Cardiac septum (tissue), 1 donor: ENCODE data around the gene PRSS53. TPM values are rescaled to one million over a fixed set of nuclear protein-coding genes. Genes with fewer than 3 reads are reported as not detected.
"Not testable (repeated sequence)": the region's sequence is repeated elsewhere in the genome, so short reads cannot be mapped to it uniquely, and the experiment has no call there.

ENCODE experiments used
- DNase-seq: peaks from one replicate; pipeline ENCODE4 v3.0.0-alpha.2; 2020; ENCODE audit warnings: low spot score
- intact Hi-C: fragments of 100-400 bp; cut with DNase I; formaldehyde crosslinking; loops from one replicate; pipeline ENCODE4 v1.14.0; 2022
- total RNA-seq: library from RNA; stranded (reverse); fragmentation: NEBNext Ultra II Directional; extraction: Animal tissue kit (Norgen Biotek cat#: 25700); gene quantifications from one replicate; pipeline ENCODE4 v1.2.1, GENCODE V29; 2021
- donor health status: DM: no; HTN: no; CAD: no.

The PRSS53 gene
- total RNA-seq, 1 donor from 2014 or later = 0.59 TPM

DNA sequence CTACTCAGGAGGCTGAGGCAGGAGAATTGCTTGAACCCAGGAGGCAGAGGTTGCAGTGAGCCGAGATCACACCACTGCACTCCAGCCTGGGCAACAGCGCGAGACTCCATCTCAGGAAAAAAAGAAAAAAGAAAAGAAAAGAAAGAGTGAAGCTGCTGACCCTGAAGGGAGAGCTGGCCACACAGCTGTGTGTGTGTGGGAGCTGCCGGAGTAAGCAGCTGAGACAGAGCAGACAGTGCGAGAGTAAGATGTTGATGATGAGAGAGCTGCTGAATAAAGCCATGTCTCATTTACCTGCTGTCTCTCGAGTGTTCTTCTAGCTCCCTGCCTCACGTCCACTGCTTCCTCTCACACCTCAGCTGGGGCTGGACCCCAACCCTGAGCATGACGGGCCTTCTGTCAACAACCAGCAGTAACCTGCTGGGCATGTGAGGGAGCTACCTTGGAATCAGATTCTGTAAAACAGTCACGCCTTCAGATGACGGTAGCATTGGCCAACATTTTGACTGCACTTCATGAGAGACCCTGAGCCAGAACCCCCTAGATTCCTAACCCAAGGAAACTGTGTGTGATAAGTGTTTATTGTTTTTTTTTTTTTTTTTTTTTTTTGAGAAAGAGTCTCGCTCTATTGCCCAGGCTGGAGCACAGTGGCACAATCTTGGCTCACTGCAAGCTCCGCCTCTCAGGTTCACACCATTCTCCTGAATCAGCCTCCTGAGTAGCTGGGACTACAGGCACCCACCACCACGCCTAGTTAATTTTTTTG, 12.3 kb upstream of the PRSS53 start:
- DNase-seq, intact Hi-C loops: not testable (repeated sequence)

DNA sequence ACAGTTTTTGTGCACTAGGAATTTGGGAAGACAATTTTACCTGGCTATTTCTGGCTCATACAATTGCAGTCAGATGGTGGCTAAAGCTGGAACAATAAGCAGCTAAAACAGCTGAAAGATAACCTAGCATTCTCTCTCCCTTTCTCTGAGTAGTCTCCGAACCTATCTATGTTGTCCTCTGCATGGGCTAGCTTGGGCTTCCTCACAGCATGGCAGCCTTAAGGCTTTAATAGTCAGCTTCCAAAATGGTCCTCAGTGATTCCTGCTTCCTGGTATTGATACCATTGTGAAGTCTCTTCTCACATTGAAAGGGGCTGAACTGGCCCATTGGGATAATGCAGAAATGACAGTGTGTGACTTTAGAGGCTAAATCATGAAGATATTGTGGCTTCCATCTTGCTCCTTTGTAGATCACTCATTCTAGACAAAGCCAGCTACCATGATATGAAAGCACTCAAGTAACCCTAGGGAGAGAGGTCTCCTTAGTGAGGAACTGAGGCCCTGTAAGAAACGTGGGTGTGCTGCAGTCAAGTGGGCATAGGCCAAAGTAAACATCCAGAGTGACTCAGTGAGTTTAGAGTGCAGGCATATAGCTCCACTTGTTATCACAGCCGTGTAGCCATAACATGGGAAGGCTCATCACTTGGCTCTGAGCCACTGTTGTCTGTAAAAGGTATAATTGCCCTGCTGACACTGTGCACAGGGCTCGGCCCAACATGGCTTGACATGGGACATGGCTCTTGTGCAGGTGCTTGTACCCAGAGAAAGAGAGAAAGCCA, 11.3 kb upstream of the PRSS53 start:
- no peak for DNase-seq
- intact Hi-C loops = no loop called here

DNA sequence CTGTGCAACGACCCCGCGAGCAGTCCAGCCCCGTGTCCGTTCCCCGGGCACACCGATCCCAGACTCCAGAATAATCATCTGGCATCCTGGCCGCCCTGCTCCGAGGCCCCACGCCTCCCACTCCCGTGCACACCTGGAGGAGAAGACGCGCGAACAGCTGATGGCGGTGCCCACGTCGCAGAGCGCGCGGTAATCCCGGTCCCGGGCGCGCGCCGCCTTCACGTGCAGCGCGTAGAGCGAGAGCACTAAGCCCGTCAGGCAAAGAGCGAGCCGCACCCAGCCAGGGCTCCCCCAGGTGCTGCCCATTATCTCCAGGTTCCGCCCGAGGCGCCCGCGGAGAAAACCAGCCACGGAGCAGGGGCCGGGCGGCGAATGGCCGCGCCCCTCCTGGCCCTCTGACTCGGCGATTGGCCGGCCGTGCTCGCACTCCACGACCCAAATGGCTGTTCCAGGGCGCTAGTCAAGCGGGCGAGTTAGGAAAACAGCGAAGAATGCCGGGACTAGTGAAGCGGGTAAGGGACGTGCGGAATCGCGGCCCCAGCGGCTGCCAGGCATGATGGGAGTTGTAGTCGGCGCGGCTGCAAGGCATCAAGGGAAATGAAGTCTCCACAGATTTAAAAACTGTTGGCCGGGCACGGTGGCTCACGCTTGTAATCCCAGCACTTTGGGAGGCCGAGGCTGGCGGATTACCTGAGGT, 5.8 kb upstream of the PRSS53 start, which contains the start of gene VKORC1:
Gene VKORC1 (minus strand): TSS at position 374 of the 697 bp plus-strand sequence. CDS start 68 bp downstream, at position 306.
- DNase-seq = peak; percentile 98
- intact Hi-C loops = loop anchor here (2.0 kb wide), 1 partner anchor 20 kb away; the partner anchor contains the start of genes ZNF646 and ZNF668

DNA sequence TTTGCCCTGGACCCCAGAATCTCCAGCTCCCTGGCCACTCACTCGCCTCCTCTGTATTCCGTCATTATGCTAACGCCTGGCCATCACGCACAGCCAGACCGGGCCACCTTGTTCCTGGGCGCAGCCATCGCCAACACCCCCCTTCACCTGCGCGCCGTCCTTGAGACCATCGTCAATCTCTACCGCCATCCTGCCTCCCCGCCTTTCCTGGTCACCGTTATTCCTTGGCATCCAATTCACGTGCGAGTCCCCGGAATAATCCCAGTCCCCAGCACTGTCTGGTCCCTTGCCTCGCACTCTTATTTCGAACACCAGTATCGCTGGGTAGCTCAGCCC, 5.3 kb upstream of the PRSS53 start:
- intact Hi-C loops = loop anchor here (2.0 kb wide), 1 partner anchor 19 kb away; the partner anchor contains the start of genes ZNF646 and ZNF668
- DNase-seq = no peak

DNA sequence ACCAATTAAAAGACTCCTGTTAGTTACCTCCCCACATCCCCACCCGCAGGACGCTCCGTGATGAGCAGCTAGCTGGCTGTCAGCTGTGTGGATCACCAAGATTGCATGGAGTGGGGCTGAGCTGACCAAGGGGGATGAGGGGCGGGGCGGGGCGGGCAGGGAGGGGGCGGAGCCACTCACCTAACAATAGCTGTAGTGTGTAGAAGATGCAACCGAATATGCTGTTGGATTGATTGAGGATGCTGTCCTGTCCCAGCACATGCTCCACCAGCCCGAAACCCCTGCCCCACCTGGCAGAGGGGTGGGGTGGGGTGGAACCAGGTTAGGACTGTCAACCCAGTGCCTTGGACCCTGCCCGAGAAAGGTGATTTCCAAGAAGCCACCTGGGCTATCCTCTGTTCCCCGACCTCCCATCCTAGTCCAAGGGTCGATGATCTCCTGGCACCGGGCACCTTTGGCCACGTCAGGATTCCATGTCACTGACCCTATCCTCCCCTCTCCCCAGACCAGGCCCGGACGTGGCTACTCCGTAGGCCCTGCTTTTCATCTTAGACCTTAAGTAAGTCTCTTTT, 4.5 kb upstream of the PRSS53 start:
- intact Hi-C loops = no loop called here
- DNase-seq = no peak

DNA sequence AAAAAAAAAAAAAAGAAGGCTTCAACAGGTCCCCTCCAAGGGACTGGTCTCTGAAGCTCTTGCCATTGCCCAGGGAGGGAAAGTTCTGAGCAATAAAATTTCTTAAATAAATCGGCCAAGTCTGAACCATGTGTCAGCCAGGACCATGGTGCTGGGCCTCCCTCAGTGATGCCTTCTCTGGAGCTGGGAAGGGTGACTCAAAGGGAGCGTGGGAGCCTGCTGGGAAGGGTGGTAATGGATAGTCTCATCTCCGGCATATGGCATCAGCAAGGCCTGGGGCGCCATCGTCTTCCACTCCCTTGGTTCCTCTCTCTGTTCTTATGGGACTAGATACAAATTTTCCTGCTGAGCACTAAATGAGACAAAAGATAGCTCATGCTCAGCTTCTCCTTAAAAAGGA, 3.6 kb upstream of the PRSS53 start:
- DNase-seq = no peak
- intact Hi-C loops = no loop called here

DNA sequence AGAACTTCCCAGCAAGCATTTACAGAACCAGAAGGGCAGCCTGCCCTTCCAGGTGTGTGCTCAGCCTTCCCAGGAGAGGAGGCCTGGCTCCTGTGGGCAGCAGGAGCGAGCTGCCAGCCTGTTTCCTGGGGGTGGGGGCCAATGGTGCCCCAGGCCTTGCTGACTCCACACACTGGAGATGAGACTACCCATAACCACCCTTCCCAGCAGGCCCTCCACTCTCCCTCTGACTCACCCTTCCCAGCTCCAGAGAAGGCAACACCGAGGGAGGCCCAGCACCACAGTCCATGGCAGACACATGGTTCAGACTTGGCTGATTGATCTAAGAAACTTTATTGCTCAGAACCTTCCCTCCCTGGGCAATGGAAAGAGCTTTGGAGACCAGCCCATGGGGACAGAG, 1.8 kb upstream of the PRSS53 start:
- intact Hi-C loops = no loop called here
- DNase-seq = no peak

DNA sequence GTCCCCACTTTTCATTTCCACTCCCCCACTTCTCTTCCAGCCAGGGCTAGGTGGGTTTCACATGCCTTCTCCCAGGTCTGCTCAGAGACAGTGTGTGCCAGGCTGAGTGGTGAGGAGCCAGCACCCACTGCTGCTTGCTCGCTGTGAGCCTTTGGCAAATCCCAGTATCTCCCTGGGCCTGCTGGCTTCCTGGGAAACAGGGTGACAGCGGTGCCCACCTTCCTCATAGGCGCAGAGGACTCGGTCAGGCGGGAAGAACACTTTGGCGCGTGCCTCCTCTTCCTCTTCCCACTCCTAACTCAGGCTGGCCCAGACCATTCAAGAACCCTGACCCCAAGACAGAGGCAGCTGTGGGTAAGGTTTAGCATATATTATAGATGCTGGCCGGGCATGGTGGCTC, 456 bp upstream of the PRSS53 start:
- no peak for DNase-seq
- intact Hi-C loops = no loop called here

DNA sequence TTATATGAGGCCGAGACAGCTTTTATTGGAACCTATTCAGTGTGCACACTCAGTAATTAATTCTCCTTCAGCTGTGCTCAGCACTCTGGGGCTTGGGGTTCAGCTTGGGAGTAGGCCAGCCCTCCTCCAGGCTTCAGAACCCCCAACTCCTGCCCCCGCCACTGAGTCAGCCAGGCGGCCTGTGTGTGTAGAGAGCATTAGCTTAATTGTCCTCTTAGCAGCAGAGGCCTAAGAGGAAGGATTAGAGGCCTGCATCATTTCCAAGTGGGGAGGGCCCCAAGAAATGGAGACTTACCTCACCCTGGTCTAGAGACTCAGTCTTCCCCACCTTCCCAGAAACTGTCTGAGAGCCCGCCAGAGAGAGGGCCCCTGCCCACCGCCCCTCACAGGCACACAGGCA, 772 bp downstream of the PRSS53 start:
- intact Hi-C loops = no loop called here
- DNase-seq = no peak

DNA sequence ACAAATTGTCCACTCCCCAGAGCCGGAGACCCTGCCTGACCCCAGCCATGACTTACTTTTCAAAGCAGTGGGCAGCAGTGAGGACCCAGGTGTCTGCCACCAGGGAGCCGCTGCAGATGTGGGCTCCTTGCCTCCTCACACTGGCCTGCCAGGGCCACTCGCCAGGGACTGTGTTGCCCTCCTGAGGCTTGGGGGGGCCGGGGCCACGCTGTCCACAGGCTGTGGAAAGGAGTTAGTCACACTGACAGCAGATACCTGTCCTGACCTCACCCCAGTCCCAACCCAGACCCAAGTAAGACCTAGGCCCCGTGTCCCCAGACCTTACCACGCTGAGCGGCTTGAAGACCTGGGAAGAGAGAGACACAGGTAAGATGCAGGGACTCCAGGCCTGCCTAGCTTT, 1.3 kb downstream of the PRSS53 start:
- intact Hi-C loops = no loop called here
- DNase-seq = no peak

DNA sequence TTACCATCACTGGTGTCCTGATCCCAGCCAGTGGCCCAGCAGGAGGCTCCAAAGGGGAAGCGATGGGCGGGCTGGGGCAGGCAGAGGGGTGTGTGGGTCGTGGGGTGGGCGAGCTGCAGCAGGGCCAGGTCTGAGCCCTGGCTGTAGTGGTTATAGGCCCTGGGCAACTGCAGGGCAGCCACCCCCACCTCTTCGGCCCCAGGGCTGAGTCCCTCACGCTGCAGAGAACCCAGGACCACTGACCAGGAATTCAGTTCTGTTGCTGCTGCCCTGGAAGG, 2.2 kb downstream of the PRSS53 start:
- intact Hi-C loops = no loop called here
- DNase-seq = no peak

DNA sequence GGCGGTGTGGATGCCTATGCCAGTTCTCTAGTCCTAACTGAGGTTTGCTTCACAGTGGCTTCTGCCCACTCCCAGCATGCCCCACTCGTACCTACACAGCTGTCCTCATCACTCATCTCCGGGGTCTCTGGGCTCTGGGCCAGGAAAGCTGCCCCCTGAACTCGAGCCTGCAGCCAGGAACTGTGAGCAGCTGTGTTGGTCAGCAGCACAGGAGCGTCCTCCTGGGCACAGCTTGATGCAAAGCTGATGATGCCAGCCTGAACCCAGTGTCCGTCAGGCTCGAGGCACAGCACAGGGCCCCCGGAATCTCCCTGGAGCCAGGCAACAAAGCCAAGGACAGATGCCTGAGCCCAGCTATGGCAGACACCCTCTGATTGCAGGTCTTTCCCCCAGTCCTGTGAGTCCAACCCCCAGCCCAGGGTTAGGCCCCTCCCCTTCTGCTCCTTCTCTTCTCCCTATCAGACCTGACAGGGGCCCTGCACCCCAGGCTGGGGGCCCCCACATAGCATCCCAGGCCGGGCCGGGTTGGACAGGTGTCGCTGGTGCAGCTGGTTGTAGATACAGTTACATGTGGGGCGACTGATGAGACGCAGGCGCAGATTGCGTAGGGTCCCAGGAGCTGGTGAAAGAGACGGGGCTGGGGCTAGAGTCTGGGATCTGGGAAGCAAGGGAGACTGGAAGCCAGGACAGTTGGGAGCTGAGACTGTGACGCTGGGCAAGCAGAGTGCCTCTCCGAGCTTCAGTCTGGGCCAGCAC, 2.7 kb downstream of the PRSS53 start:
- intact Hi-C loops = no loop called here
- no peak for DNase-seq

DNA sequence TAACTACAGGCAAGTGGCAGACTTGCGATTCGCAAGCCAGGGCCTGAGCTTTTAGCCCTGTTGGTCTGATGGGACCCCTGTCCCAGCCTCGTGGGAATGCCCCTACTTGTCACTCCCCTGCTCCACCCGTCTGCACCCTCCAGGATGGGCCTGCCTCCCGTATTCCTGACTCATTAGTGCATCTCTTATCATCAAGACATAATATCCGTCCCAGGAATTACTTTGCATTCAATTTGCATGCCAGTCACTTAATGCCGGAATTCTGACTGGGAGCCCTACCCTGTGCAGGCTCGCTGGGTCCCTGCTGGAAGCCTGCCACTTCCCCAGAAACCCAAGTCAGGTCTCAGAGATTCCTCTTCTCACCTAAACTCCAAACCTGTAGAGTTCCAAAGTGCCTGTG, 3.3 kb downstream of the PRSS53 start:
- intact Hi-C loops = no loop called here
- no peak for DNase-seq

DNA sequence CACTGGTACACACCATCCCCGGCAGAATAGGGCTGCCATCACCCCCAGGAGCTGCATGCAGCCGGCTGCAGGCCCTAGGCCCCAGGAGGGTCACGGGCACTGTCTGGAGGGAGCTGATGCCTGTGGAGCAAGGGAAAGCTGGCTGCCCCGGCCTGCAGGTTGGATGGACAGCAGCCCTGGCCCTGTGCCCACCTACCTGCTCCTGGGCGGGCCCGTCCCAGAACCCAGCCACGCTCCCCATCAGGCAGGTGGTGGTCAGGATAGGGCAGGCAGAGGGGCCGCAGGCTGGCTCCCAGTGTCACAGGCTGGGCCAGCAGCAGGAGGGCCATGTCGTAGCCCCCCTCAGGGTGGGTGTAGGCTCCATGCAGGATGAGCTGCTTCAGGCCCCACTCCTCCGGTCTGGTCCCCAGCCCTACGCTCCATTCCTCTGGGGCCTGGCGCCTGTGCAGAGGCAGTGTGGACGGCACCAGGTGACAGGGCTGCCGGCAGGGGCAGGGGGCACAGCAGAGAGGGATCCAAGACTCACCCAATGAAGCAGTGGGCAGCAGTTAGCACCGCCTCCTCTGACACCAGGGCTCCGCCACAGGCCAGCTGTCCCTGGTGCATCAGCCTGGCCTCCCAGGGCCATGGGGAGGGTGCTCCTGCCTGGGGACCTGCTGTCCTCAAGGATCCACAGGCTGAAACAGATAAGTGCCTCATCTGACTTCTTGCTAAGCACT, 4.0 kb downstream of the PRSS53 start:
- intact Hi-C loops = no loop called here
- no peak for DNase-seq

DNA sequence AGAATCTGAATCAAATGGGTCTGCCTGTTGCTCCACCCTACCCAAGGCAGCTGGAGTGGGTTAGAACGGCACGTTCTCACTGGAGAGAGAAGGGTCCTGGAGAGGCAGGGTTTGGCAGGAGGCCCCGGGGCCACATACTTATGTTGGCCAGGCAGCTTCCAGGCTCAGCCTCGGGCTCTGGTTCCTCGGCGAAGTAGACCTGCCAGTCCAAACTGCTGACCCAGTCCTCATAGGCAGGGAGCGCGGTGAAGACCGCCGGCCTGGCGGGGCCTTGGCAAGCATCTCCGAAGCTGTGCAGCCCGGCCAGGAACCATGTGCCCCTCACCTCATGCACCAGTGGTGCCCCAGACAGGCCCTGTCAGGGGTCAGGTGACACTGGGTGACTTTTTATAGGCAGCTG, 4.8 kb downstream of the PRSS53 start:
- intact Hi-C loops = no loop called here
- DNase-seq = no peak

DNA sequence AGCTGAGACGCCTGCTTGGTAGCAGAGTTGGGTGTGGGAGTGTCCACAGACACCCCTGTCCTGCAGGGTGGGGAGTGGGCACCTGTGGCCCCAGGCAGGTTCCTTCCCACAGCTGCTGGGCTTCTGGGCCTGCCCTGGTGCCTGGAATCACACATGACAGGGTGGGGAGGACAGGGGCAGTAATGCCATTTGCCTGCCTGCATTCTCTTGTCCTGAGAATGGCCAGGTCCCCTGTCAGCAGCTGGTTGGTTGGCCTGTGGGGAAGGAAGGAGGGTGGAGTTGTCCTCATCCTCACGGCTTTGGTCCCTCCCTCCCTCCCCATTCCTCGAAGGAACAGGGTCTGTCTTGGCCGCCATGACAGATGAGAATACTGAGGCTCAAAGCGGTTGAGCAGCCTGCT, 5.2 kb downstream of the PRSS53 start:
- no peak for DNase-seq
- intact Hi-C loops = no loop called here

DNA sequence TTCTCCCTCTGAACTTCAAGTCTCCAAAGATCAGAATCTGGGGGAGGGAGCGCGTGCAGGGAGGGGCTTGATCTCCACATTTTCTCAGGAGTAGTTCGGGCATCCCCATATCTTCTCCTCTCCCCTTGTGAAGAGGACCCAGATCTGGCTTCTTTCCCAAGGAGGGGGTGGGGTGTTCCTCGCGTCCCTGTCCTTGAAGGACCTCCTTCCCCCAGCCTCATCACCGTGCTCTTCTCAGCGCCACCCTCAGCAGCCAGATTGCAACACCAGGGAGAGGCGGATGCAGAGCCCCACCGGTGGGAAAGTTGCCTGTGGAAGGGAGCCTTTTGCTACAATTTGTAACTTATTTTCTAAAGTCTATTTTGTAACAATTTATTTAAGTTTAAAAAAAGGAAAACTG, 5.7 kb downstream of the PRSS53 start:
- DNase-seq = no peak
- intact Hi-C loops = no loop called here

DNA sequence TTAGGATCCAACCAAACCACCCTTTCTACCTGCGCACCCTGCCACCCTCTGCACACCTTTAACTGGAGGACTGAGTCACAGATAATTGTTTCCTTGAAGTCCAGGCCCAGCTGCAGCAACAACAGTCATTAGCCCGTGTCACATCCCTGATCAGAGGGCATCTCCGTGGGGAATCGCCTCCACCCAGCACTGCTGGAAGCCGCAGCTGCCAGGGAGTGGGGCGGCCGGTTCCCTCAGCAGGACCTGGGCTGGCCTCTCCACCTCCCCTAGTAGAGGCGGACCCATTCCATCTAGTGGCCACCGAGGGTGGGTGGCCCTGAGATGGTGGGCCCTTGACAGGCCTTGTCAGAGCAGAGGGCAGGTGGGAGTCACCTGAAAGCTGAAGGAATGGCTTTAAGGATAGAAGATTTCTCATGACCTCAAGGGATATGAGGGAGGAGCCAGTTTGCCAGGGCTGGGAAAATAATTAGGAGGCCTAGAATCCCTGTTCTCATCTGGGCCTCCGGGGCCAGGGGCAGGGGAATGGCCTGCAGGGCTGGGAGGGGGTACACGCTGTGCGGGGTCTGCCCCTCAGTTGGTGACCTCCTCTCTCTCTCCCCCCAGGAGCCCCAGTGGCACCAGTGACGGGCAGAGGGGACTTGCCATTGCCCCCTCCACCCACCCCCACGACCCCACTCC, 6.2 kb downstream of the PRSS53 start:
- intact Hi-C loops = no loop called here
- no peak for DNase-seq
